GM12878 (cell line): ENCODE measurements around the gene SRD5A1. TPM values are rescaled to one million over a fixed set of nuclear protein-coding genes. Genes with fewer than 3 reads are reported as not detected.

Experiments
- ATAC-seq: fragments of 200-7000 bp; cut with Tn5 transposase; 3 replicates; pipeline ENCODE4 v1.9.1; 2020; ENCODE audit warnings: mild to moderate bottlenecking, moderate library complexity
- BruUV-seq: library from RNA; stranded (reverse); fragments of 400-500 nt; replicated peaks from 2 replicates; lab custom pipeline; 2021; lab: Mats Ljungman, UMichigan
- CTCF ChIA-PET: fragments of 300-600 bp; sonication (Branson Sonifier 250); formaldehyde crosslinking; extraction: SDS; loops from one replicate; lab custom pipeline; 2021; ENCODE audit warnings: inconsistent platforms; lab: Yijun Ruan, JAX
- POLR2A ChIA-PET: fragments of 350-600 bp; formaldehyde crosslinking; extraction: SDS; loops from one replicate; lab custom pipeline; 2021; ENCODE audit warnings: inconsistent platforms; lab: Charles Lee
- RAD21 ChIA-PET: fragments of 300-600 bp; sonication (Branson Sonifier 250); formaldehyde crosslinking; loops from one replicate; lab custom pipeline; 2023; ENCODE audit warnings: antibody characterized with exemption; ENCODE audit not compliant: unreplicated experiment; lab: Charles Lee
- SMC1A ChIA-PET: fragments of 300-600 bp; sonication (Branson Sonifier 250); formaldehyde crosslinking; loops from one replicate; lab custom pipeline; 2023; ENCODE audit not compliant: unreplicated experiment, uncharacterized antibody; lab: Charles Lee
- DNase-seq: peaks from one replicate; pipeline ENCODE4 v3.0.0-alpha.2; 2011; ENCODE audit warnings: low read depth, low spot score
- FAIRE-seq: peaks from 3 replicates; lab custom pipeline; 2011; peaks lifted over from hg19 to GRCh38; lab: Jason Lieb, UNC
- H2AFZ ChIP-seq: 2 replicates; pipeline ENCODE4 v1.6.0; 2011; ENCODE audit warnings: low read depth, low read length, control low read depth; ENCODE audit not compliant: control insufficient read depth
- H3K27ac ChIP-seq: 2 replicates; pipeline ENCODE4 v1.5.1; 2011; ENCODE audit warnings: control low read depth; ENCODE audit not compliant: control insufficient read depth, insufficient read depth
- H3K27me3 ChIP-seq, 2 experiments: replicated peaks in 1 of 2; 2 replicates each; pipeline versions ENCODE4 v1.6.0 to v1.6.1; 2011; ENCODE audit warnings: low read length in 1 of 2; ENCODE audit not compliant: control insufficient read depth in 2 of 2, insufficient read depth in 2 of 2
- H3K36me3 ChIP-seq, 2 experiments: 2 replicates each; pipeline ENCODE4 v1.5.1; 2011; ENCODE audit warnings: low read length in 1 of 2; ENCODE audit not compliant: control insufficient read depth in 2 of 2, insufficient read depth in 2 of 2
- H3K4me1 ChIP-seq: 2 replicates; pipeline ENCODE4 v1.6.1; 2011; ENCODE audit warnings: mild to moderate bottlenecking, low read length, moderate library complexity, mixed read lengths; ENCODE audit not compliant: control insufficient read depth, insufficient read depth
- H3K4me2 ChIP-seq: 2 replicates; pipeline ENCODE4 v1.6.0; 2011; ENCODE audit warnings: control low read depth; ENCODE audit not compliant: control insufficient read depth, insufficient read depth
- H3K4me3 ChIP-seq: fragments of 200-600 bp; sonication (generic); 2 replicates; pipeline ENCODE4 v1.5.1; 2016
- H3K79me2 ChIP-seq: 2 replicates; pipeline ENCODE4 v1.6.0; 2011; ENCODE audit warnings: low read length; ENCODE audit not compliant: control insufficient read depth, insufficient read depth
- H3K9ac ChIP-seq: 2 replicates; pipeline ENCODE4 v1.8.0; 2011; ENCODE audit warnings: low read length, control low read depth, mixed read lengths; ENCODE audit not compliant: control insufficient read depth, insufficient read depth
- H3K9me3 ChIP-seq: replicated peaks from 3 replicates; pipeline ENCODE4 v1.5.1; 2011; ENCODE audit warnings: mild to moderate bottlenecking, low read length; ENCODE audit not compliant: control insufficient read depth, insufficient read depth
- H4K20me1 ChIP-seq: 2 replicates; pipeline ENCODE4 v1.6.0; 2011; ENCODE audit not compliant: control insufficient read depth, insufficient read depth
- CREB1 ChIP-seq: IDR thresholded peaks from 2 replicates; pipeline ENCODE4 v1.6.1; 2012; ENCODE audit warnings: low read depth, mild to moderate bottlenecking, inconsistent platforms
- E2F8 ChIP-seq: fragments of 450-650 bp; IDR thresholded peaks from 2 replicates; pipeline ENCODE4 v1.6.1; 2018; ENCODE audit warnings: mild to moderate bottlenecking, low read depth, moderate library complexity; ENCODE audit not compliant: partially characterized antibody
- GABPA ChIP-seq: IDR thresholded peaks from 2 replicates; pipeline ENCODE4 v1.6.1; 2014; ENCODE audit warnings: antibody characterized with exemption, low read depth, mild to moderate bottlenecking, inconsistent platforms
- IRF5 ChIP-seq: fragments of 450-650 bp; IDR thresholded peaks from 2 replicates; pipeline ENCODE4 v1.6.1; 2017; ENCODE audit warnings: borderline replicate concordance
- POLR2A ChIP-seq: IDR thresholded peaks from 2 replicates; pipeline ENCODE4 v1.6.1; 2011; ENCODE audit warnings: low read depth, mild to moderate bottlenecking, low read length
- RFX5 ChIP-seq: IDR thresholded peaks from 2 replicates; pipeline ENCODE4 v1.6.1; 2011; ENCODE audit warnings: low read depth, low read length, improper control_type of control experiment
- TARDBP ChIP-seq: IDR thresholded peaks from 2 replicates; pipeline ENCODE4 v1.6.1; 2016; ENCODE audit warnings: borderline replicate concordance
- TBL1XR1 ChIP-seq: IDR thresholded peaks from 2 replicates; pipeline ENCODE4 v1.6.1; 2012; ENCODE audit warnings: low read depth, low read length, improper control_type of control experiment
- TCF3 ChIP-seq: IDR thresholded peaks from 2 replicates; pipeline ENCODE4 v1.6.1; 2012; ENCODE audit warnings: low read depth, mild to moderate bottlenecking, low read length, borderline replicate concordance; ENCODE audit not compliant: insufficient read depth
- ZNF592 ChIP-seq: fragments of 450-650 bp; IDR thresholded peaks from 2 replicates; pipeline ENCODE4 v1.6.1; 2017; ENCODE audit warnings: mild to moderate bottlenecking, moderate library complexity
- WGBS: methylation state at CpG from one replicate; pipeline ENCODE4 v1.1.6; 2016; ENCODE audit warnings: low lambda C conversion rate; ENCODE audit not compliant: insufficient replicate concordance, insufficient coverage; ENCODE audit errors: missing lambda C conversion rate; 5-methylcytosine and 5-hydroxymethylcytosine counted together
- in situ Hi-C: fragments of 300-500 bp; cut with MboI; formaldehyde crosslinking; loops from 9 replicates; pipeline ENCODE4 v1.14.3; 2018; ENCODE audit warnings: mixed read lengths
- intact Hi-C: fragments of 100-400 bp; cut with micrococcal nuclease; formaldehyde crosslinking; loops from one replicate; pipeline ENCODE4 v1.14.2; 2022; ENCODE audit not compliant: unreplicated experiment
- polyA plus RNA-seq, 11 experiments: library from polyadenylated mRNA; depleted of rRNA in 4 of 11; unstranded in 6 of 11; stranded (reverse) in 5 of 11; fragments of >200 nt; fragmentation: Nextera tagmentation in 4 of 11; fragmentation: Illumina TruSeq in 1 of 11; extraction: Ambion mirVana in 4 of 11; extraction: Trizol in 1 of 11; gene quantifications; 1 replicate in 1 of 11; 2 replicates in 10 of 11; pipeline versions ENCODE4 v1.2.1 to v1.2.3, GENCODE V29; 2011 to 2016; ENCODE audit warnings: inconsistent platforms in 2 of 11, missing spikeins in 2 of 11, low read depth in 1 of 11
- total RNA-seq, 4 experiments: library from RNA; depleted of rRNA in 3 of 4; stranded (reverse); fragments of >200 nt in 3 of 4; fragmentation: Illumina TruSeq in 1 of 4; extraction: Trizol in 1 of 4; gene quantifications; 2 replicates each; pipeline versions ENCODE4 v1.2.1 to v1.2.3, GENCODE V29; 2013 to 2021

The SRD5A1 gene
- total and polyA plus RNA-seq, 10 of the 15 experiments (the other 5 are each of a cell fraction or from before 2014, with no cell fraction given): 0.76 to 20.1 (median 12.3) TPM

GRCh38 chr5:6601271-6601670, 32.0 kb upstream of the SRD5A1 start:
- intact Hi-C loops (no loop called here), in situ Hi-C loops (no loop called here)
- Histone ChIP-seq H3K27me3 (no peaks in the 10 kb centered on the region), H3K4me3 (no peak overlapping the region), H3K9me3 (no peaks in the 10 kb centered on the region), H3K36me3 (peaks cover 30 to 42% of the 10 kb centered on the region in 2 experiments), H2AFZ (no peak overlapping the region), H3K4me2 (no peak overlapping the region), H3K9ac (no peak overlapping the region), H4K20me1 (no peaks in the 10 kb centered on the region), H3K4me1 (no peaks in the 10 kb centered on the region), H3K79me2 (no peaks in the 10 kb centered on the region), H3K27ac (no peak overlapping the region)
- ChIA-PET SMC1A (interaction anchor here (1.3 kb wide), 1 partner anchor 150 kb away, joined by 3 read pairs; no protein-coding TSS in a partner anchor), POLR2A (no interaction called here), CTCF (no interaction called here), RAD21 (no interaction called here)
- BruUV-seq: no TSS peak
- TF ChIP-seq POLR2A: 0 out of 2 replicates have a peak, but pooled peaks have one; percentile 20
- no peak for TF ChIP-seq RFX5
- no peak for TF ChIP-seq E2F8
- no peak for FAIRE-seq
- ATAC-seq: no peak
- 94% methylated on average over 11 of the region's 11 CpGs for WGBS
- no peak for DNase-seq

DNA sequence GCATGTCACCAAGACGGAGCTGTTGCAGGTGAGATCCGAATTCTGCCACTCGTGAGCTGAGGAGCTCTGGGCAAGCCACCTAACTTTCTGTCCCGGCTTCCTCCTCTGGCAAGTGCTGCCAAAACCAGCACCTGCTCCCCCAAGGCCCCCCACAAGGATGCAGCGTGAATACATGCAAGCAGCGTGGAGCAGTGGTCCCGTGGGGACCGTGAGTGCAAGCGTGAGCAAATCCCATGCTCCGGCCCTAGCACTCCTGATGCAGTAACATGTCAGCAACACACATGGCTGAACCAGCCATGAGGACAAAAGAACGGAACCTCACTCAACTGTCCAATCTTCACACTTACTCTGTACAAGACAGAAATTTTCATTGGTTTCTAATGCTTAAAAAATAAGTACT, 31.4 kb upstream of the SRD5A1 start:
- Histone ChIP-seq H3K4me2 (no peak overlapping the region), H4K20me1 (no peaks in the 10 kb centered on the region), H3K79me2 (no peaks in the 10 kb centered on the region), H3K36me3 (peaks cover 31 to 44% of the 10 kb centered on the region in 2 experiments), H3K9ac (no peak overlapping the region), H3K4me1 (no peaks in the 10 kb centered on the region), H3K27me3 (no peaks in the 10 kb centered on the region), H3K4me3 (no peak overlapping the region), H3K9me3 (no peaks in the 10 kb centered on the region), H3K27ac (no peak overlapping the region), H2AFZ (no peak overlapping the region)
- no peak for DNase-seq
- FAIRE-seq: no peak
- SMC1A ChIA-PET: interaction anchor here (1.3 kb wide), 1 partner anchor 149 kb away, joined by 3 read pairs; no protein-coding TSS in a partner anchor
- RAD21 ChIA-PET: no interaction called here
- WGBS: 96% methylated on average over 11 of the region's 11 CpGs
- no TSS peak for BruUV-seq
- intact Hi-C loops (no loop called here), in situ Hi-C loops (no loop called here)
- CTCF ChIA-PET: no interaction called here
- POLR2A ChIA-PET: no interaction called here
- ATAC-seq: no peak
- TF ChIP-seq TARDBP (no peak), IRF5 (no peak), ZNF592 (no peak), GABPA (no peak), TBL1XR1 (no peak), CREB1 (no peak), TCF3 (no peak)
